ENCODE measurements around the gene PAX5.

PAX5 gene

DNA sequence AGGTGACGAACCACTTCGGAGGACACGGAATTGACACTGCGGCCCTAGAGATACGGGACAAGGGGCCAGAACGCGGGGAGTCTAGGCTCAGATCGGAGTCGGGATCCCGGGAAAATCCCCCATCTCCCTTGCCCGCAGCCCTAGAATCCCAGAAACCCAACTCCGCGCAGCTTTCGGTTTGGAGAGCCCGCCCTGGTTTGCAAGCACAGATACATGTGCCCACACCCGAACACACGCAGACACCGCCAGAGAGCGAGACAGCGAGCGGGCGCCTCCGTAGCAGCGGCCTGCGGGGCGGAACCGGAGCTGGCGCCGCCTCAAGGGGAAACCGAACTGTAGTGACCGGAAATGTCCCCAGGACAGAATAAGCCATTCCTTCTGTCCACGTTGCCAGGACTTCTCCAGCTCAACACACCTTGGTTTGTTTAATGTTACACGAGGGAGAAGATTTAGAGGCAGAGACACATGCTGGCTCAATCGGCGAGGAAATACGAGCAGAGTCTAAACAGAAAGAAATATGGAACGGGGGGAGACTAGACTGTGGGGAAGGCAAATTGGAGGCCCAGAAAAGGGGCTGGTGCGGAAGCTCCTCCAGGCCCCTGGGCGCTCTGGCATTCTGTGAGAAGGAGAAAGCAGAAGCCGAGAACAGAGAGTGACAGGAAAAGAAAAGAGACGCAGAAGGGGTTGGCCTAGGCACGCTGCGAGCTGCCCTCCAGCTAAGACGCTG is 2.9 kb upstream of the PAX5 start:
- no peak for DNase-seq

DNA sequence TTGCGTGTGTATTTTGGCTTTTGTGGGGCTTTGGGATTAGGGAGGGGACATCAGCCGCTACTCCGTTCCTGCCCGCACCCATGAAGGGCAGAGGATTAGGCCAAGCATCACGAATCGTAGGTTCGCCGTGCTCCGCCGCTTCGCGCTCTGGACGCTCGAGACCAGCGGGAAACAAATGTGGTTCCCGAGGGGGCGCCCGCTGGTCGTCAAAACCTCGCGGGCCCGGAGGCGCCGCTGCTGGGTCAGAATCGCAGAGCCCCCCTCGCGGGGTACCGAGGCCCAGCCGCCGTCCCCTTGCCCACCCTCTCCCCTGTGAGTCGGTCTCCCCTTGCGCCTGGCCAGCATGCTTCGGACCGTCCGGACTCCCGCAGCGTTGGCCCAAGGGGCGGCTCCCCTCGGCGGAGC is 2.3 kb upstream of the PAX5 start:
- no peak for DNase-seq

DNA sequence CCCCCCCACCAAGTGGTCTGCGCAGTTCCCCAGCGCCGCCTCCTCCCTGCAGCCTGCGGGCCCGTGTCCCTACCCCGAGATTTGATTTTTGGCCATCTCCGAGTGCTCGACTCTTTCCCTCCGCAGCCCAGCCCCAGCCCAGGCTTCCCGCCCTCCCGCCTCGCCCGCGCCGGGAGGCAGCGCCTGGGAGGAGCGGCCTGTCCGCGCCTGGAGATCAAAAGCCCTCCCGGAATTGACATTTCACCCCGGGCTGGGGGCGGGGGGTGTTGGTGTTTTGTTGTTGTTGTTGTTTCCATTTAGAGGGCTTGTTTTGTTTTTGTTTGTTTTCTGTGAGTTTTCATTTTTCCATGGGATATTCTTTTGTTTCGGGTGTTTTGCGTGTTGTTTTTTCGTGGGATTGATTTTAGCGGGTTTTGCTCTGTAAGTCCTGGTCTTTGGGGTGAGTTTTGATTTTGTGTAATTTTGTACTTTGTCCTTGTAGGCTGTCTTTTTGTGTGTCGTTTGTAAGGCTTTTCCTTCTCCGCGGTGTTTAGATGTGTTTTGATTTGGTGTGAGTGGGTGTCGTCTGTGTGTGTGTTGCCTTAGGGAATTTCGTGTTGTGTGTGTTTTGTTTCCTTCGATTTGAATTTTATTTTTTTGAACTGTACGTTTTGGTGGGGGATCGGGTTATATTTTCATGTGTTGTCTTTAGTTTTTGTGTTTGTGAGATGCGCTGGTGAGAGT is 1.7 kb upstream of the PAX5 start:
- DNase-seq = no peak

DNA sequence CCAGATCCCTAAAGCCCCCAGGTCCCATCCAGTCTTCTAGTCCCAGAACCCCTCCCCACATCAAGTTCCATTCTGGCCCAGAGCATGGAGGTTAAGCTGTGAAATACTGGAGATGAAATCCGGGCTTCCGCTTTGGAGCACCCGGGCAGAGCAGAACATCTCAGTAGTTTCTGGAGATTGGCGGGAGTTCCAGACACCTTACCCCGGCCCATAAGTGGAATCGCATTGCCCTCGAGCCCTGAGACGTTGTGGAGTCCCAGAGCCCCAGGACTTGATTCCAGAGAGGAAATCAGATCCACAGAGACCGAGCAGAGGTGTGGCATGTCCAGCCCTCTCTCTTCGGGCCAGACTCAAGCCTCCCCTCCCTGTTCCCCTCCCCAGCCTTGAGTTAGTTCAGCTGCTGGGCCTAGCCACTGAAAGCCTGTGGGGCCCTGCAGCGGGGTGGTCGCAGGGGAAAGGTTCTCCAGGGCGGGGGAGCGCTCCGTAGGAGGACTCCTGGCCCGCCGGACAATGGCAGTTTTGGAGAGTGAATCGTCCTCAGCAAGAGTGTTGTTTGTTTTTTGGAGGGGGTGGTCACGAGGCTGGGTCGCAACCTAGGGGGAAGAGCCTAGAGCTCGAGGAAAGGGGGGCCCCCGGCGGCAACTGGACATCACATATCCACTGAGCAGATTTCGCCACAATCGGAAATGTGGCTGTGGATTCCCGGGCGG is 1.0 kb upstream of the PAX5 start:
- no peak for DNase-seq

DNA sequence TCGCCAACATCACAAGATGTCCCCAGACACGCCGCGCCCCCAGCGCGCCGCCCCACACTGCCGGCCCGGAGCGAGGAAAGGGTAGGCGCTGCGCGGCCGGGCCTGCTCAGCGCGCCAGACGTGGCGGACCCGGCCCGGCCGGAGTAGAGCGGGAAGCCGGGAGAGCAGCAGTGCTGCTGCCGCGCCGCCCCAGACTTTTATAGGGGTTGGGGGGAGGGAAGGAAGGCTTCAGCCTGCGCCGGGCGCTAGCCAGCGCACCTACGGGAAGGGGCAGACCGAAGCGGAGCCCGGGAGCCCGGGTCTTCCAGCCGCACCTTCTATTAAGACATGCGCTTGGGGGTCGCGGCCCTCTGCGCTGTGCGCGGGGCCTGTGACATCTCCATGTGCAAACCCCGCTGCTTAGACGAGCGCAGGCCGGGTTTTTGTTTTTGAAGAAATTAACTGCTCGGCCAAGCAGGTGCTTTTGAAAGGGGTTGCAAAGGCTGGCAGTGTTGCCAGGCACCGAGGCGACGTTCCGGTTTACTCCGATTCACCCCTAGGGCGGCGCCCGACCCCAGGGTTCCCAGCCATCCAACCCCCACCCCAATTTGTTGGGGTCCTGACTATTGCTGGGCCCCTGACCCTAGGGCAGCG is 353 bp upstream of the PAX5 start:
- DNase-seq = no peak

DNA sequence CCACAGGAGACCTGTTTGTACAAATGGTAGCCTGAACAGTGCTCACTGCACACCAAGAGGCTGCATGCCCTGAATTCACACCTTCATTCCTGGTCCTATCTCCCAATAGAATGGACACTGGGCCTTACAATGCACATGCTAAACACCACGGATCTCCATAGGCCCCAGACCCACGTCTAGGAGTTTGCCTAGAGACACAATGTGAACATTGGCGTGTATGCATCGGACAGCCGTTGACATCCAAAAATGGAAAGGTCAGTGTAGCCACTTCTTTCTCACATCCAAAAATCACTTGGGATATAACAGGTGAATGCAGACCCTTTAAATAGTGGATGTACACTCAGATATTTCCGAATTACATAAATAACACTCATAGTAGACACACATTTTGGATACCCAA is 927 bp downstream of the PAX5 start:
- no peak for DNase-seq

DNA sequence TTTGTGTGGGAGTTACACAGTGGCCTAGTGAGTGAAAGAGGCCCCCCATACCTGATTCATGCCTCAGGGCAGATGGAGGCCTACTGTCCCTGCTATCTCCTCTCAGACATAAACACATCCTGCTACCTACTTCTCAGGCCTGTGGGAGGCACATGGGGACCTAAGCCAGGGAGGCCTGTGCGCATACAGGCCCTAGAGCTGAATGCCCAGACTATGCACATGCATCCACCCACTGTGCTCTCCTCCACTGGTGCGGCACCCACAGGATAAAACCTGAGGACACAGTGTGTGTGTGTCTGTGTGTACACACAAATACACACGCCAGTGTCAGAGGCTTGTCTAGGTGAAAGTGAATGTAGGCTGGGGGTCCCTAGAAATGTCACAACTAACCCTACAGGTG is 1.4 kb downstream of the PAX5 start:
- DNase-seq = no peak

DNA sequence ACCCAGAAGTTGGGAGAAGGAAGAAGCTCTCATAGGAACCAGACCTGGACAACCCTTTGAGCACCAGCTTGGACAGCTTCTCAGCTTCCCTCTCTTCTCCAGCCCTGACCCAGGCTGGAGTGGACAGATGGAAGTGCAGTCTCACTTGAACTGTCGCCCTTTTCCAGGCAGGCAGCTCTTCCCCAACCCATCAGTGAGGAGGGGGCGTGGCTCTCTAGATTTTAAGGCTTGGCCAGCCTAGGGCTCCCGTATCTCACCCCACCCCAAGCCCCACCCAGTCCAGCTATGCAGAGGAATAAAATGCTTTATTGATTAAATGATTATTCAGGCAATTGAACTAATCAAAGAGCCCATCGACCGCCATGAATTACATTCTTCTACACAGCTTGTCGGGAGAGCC is 2.2 kb downstream of the PAX5 start:
- no peak for DNase-seq

DNA sequence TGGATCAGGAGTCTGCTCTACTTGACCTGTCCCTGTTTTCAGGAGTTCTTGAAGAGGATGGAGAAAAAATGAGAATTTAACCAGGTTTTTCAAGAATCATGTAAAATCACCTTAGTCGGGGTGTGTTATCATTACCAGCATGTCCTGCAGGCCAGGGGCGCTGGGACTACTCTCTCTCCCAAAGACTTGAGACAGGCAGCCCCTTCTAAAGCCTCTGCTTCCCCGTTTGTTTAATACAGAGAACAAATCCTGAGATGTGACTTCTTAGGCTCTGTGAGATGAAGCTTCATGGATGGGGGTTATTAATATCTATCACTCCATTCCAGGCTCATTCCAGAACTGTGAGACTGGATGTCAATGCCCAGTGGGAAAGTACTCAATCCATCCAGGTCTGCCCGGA is 3.0 kb downstream of the PAX5 start:
- DNase-seq = no peak

DNA sequence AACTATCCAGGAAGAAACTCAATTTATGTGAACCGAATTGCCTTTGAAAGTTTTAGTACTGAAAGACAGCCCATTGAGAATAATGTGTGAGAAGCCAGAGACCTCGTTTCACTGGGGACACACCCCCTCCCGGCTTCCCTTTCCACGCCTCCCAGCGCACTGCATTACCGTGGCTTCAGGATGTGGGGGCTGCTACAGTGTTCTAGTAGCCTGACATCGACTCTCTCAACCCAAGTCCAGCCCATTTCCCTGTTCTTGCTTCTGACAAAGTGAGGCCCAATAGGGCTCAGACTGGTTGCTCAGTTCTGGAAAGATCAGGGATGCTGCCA is 3.5 kb downstream of the PAX5 start:
- DNase-seq = no peak

DNA sequence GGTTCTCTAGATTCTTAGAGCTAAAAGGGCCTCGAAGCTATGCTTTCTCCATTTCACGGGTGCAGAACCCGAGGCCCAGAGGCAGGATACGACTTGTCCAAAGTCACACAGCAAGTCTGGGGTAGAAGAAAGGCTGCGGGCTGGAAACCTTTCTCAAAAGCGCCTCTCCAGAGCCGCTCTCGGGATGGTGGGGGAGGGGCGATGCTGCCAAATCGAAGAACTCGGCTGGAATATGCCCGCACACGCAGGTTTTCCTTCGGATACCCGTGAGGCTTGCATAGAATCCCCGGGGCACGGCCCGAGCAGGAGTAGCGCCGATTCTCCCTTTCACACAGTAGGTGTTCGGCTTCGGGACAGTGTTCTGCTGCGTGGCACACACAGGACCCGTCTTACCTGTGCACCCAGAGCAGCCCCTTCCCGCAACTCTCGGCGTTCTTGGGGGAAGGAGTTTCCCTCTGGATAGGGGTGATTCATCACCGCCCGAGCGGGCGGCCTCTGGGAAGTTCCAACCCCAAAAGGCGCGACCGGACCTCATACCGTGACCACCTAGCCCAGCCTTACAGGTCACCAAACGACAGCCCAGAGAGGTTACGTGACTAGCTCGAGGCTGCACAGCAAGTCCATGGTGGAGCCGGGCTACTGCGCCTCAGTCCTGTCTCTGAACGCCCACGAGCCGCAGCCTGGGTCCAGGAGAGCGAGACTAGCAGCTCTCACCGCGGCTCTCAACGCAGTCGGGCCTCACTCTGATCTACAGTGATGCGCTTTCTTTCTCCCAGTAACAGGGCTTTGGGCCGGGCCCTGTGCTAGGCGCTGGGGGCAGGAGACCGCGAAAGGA is 4.1 kb downstream of the PAX5 start:
- no peak for DNase-seq

DNA sequence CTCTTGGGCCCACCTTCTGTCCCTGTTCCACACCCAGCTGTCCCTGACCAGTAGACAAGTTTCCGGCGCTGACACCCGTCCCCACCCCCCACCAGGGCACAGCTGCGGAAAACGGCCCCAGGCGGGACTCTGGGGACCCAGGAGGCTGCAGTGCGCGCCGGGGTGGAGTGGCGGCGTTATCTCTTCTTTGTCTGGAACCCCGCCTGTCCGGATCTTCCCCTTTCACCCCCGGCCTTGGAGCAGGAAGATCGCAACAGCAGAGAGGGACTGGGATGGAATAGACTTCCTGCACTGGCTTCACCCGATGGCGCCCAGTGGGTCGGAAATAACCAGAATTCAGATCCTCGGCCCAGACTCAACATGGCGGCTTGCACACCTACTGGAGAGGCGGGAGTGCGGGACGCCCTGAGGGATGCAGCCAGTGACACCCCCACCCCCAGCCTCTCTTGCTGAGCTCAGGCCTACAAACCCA is 4.7 kb downstream of the PAX5 start:
- DNase-seq = no peak

DNA sequence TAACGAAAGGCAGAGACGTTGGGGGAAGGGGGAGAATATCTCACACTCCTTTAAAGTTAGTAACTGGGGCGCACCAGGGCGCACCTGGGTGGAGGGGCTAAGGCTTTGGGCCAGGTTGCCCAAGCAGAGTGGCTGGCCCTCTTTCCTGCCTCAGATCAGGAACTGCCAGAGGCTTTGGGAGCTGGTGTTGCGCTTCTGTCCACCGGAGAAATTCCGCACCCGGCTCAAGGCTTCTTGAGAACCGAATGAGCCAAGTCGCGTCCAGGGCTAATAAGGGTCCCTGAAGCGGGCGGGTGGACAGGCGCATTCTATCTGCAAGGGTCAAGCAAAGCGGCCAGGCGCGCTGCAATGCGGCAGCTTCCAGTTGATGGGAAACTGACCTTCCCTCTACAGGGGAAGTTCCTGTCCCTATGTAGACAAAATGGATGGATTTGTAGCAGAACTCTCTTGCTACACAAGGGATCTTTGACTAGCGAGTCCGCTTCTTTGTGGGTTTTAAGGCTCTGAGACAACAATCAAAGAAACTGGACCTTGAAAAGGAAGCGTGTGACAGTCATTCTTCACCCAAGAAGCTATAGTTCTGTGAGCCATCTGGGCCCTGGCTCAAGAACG is 5.5 kb downstream of the PAX5 start:
- DNase-seq = no peak

DNA sequence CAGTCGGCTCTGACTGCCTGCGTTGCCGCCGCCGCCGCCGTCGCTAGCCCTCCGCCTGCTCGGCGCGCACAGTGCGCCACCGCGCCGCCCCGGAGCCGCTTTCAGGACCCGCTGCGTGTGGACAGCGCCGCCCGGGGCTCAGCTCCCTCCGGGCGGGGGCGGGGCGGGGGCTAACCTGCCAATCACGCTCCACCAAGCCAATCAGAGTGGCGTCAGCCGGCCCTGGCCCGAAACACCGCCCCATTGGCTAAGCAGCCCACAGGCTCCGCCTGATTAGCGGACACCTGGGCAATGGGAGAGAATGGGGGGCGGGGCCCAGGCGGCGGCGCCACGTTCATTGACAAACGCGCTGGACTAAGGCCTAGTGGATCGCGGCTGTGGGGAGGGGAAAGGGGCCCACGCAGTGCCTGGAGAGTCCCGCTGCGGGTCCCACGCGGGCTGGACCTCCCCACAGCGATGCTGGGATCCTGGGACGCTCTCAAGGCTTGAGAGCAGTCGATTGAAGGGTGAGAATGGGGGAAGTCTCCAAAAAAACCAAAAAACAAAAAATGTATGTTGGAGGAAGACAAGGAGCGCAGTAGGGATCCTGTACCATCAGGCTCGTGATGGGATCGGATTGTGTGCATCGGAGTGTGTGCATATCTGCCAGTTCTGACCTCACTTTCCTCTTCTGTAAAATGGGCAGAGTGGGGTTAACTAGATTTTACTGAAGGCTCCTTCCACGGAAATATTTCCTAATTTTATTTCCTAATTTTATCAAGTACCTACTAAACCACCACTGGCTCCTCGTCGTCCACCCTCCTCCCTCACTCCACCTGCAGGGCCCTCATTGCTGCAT is 6.3 kb downstream of the PAX5 start:
- no peak for DNase-seq

DNA sequence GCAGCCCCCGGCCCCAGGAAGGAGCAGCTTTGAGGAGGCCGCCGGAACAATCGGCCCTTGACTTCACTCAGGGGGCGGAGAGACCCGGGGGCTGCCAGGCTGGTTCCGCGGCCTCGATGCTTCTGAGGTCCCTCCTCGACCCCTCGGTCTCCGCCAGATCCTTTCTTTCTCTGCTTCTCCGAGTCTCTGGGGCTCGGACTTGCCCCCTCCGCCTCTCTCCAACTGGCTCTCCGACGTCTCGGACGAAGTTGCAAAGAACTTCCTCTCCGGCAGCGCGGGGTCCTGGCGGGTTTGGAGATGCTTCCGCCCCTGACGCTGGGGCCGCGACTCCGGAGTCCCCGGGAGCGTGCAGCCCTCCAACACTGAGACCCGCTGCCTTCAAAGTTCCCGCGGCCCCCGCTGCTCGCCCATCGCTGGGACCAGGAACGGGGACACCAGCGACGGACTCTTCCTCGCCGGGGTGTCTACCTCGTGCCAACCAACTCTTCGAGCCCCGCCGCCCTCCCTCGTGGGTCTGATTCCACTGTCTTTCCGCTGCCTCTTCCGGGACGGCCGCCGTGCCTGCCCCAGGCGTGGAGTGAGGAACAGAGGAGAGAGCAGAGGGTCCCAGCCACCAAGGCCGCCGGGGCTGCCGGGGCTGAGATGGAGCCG is 7.0 kb downstream of the PAX5 start:
- DNase-seq = no peak

DNA sequence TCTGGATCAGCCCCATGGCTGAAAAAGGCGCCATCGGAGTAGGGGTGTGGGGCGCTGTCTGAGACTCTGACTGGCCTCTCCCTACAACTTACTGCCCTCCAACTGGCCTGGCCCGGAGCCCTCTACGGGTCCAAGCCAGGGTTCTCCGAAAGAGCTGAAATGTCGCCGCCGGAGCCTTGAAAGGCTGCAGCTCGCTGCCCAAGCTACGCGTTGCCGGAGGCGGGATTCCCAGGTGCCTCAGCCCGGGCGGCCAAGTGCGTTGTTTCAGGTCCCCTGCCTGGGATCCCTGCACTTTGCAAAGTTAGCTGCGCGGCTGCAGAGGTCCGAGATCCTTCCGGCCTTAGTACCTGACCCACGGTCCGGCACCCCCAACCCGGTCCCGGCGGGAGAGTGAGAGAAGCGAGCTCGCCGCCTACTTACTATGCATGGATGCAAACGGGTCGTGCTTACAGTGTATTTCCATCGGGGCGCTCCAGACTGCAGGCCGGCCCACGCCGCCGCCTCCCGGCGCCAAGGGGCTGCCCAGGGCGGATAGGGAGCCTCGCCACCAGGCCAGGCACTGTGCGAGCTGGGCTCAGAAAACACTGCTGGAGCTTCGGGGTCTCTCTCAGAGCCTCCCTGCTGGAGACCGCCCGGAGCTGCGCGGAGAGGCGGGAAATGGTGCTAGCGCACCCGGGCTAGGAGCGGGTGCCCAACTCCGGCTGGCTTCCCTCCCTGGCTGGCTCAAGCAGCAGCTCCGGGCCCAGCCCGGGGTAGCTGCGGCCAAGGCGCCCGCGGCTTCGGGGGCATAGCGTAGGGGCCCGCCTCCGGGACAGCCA is 7.7 kb downstream of the PAX5 start:
- no peak for DNase-seq

DNA sequence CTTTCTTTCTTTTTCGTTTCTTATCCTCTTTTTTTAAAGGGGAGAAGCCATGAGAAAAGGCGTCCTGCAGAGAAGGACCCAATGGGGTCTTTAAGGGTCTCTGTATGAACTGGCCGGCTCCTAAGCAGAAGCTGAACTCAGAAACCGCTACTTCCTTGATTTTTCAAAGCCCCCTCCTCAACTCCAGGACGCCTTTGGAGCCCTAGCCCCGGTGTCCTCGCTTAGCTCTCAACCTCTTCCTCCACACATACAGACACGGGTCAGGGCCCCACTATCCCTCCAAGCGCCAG is 8.3 kb downstream of the PAX5 start:
- DNase-seq = no peak

DNA sequence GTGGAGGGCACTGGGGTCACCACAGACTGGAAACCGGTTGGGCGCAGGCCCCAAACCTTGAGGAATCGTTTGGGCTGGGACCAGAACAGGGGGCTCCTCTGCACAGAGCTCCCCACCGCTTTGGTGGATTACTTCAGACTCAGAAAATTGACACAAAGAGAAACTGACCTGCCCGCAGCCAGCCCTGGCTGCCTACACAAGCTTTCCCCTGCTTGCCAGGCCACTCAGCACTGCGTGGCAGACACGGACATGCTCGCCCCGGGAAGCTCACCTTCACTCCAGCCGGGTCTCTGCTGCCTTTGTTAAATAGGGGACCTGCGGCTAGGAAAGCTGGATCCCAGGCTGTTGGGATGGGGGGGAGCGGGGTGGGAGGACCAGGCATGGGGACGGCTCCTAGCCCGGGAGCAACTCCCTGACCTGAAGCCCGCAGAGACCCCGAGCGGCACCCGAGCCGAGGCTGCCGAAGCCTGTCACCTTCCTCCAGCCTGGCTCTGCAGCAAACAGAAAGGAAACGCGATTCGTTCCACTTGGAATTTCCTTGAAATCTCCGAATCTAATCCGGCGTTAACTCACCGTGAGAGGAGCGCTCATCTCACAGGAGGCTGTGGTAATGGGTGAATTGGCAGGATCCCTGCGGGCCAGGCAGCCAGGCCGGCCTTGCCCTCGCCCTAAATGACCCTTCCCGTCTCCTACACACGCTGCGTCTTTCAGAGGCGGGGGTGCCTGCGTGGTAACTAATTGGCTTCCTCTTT is 8.8 kb downstream of the PAX5 start:
- no peak for DNase-seq

DNA sequence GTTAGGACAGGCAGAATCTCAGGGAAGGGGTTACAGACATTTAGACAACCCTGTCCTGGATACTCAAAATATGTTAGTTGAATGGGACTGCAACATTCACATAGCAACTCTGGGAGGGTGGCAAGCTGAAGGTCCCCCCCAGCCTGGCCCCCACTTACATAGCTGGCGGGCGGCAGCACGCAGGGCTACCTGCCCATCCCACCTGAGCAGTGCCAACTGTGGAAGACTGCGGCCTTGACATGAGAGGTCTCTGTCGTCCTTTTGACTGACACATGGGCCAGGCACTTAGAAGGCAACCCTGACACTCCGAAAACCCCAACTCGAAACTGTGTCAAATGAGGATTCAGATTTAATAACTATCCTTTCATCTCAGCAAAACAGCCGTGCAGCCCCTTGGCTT is 16.5 kb downstream of the PAX5 start:
- DNase-seq = no peak
